ENCODE data around the gene CNTNAP2.
"Not testable (repeated sequence)": the region's sequence is repeated elsewhere in the genome, so short reads cannot be mapped to it uniquely, and the experiment has no call there.

CNTNAP2 gene

DNA sequence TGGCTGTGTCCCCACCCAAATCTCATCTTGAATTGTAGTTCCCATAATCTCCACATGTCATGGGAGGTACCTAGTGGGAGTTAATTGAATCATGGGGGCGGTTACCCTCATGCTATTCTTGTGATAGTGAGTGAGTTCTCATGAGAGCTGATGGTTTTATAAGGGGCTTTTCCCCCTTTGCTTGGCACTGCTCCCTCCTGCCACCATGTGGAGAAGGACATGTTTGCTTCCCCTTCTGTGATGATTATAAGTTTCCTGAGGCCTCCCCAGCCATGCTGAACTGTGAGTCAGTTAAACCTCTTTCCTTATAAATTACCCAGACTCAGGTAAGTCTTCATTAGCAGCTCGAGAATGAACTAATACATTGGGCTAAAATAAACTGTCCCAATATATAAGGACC lies 1482.1 kb downstream of the CNTNAP2 start:
- not testable (repeated sequence) for H3K36me3 ChIP-seq (ENCODE audit: insufficient read depth, low read length); H3K79me2 ChIP-seq (ENCODE audit: control insufficient read depth, insufficient read depth, low read length, unreplicated experiment); H3K4me1 ChIP-seq (ENCODE audit: control insufficient read depth, insufficient read depth, low read length, unreplicated experiment); H3K27me3 ChIP-seq (ENCODE audit: insufficient read depth, low read length); H2AFZ ChIP-seq (ENCODE audit: low read length, unreplicated experiment); H3K27ac ChIP-seq (ENCODE audit: low read depth, low read length); H3K4me3 ChIP-seq (ENCODE audit: low read depth, low read length)

DNA sequence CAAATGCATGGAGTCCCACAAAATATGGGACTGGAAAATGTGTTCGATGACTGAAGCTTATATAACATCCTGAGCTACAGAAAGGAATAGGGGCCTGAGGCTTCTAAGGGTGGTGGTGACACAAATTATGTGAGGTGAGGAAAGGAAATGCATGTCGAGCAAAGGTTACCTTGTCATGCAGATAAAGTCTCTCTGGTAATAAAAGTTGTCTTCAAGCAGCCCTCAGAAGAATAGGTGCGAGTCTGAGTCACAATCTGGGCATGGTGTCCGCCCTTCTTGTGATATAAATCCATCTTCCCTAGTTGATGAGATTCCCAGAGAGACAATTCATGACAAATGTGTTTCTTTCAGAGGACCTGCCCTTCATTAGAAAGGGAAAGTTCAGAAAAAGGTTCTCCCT lies 1488.7 kb downstream of the CNTNAP2 start:
- Histone ChIP-seq H3K4me3 (ENCODE audit: low read depth, low read length) (no peak overlapping the region), H3K4me1 (ENCODE audit: control insufficient read depth, insufficient read depth, low read length, unreplicated experiment) (no peaks in the 10 kb centered on the region), H3K27me3 (ENCODE audit: insufficient read depth, low read length) (no peaks in the 10 kb centered on the region)

DNA sequence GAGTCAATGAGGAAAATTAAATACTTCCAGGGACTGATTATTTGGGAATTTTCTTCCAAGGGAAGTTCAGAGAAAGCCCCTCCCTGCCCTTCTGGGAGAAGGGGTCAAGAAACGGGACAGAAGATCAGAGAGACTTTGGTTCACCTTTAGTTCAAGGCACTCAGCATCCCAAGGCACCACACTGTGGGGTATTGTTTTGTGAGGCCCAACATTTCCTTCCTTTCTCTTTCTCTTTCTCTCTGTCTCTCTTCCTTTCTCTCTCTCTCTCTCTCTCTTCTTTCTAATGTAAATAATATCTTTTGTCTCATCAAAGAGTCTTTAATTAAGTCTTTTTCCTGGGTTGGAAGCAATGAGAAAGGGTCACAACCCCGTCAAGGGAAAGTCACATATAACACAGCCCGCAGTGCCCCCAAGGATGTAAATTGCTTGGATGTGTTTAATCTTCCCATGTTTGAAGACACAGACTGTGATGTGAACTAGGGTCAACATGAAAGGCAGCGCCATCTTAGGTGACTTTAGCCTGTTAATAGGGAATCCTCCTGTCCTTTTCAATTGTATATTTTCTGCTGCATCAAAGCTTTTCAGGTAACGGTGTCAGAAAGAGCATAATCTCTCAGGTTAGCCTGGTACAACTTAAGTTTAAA lies 1490.7 kb downstream of the CNTNAP2 start:
- H3K4me3 ChIP-seq (ENCODE audit: low read depth, low read length) = no peak overlapping the region
- no peak overlapping the region for H2AFZ ChIP-seq (ENCODE audit: low read length, unreplicated experiment)
- no peak overlapping the region for H3K27ac ChIP-seq (ENCODE audit: low read depth, low read length)

More for the DNA sequence above, 1488.7 kb downstream of the CNTNAP2 start:
- Histone ChIP-seq H3K27ac (ENCODE audit: low read depth, low read length) (no peak overlapping the region), H3K36me3 (ENCODE audit: insufficient read depth, low read length) (no peaks in the 10 kb centered on the region), H2AFZ (ENCODE audit: low read length, unreplicated experiment) (no peak overlapping the region), H3K79me2 (ENCODE audit: control insufficient read depth, insufficient read depth, low read length, unreplicated experiment) (no peaks in the 10 kb centered on the region)

DNA sequence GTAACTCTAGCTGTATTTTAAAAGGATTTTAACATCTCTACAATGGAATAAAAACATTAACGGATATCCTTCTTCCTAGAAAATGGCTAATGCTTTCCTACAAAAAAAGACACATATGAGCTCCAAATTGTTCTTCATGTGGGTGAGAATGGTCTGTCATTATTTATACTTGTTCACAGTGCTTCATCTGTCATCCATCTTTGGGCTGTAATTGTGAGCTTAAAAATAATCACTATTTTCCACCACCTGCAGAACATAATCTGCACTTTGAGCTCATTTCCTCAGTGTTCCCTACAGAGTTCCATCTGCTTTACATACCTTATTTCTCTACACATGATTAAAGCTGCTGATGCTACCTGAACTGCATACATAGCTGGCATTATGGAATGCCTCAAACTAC lies 1494.8 kb downstream of the CNTNAP2 start:
- H3K27me3 ChIP-seq (ENCODE audit: insufficient read depth, low read length) = no peaks in the 10 kb centered on the region
- no peak overlapping the region for H2AFZ ChIP-seq (ENCODE audit: low read length, unreplicated experiment)
- no peak overlapping the region for H3K27ac ChIP-seq (ENCODE audit: low read depth, low read length)
- H3K4me3 ChIP-seq (ENCODE audit: low read depth, low read length) = no peak overlapping the region
- H3K36me3 ChIP-seq (ENCODE audit: insufficient read depth, low read length) = no peaks in the 10 kb centered on the region
- H3K79me2 ChIP-seq (ENCODE audit: control insufficient read depth, insufficient read depth, low read length, unreplicated experiment) = no peaks in the 10 kb centered on the region
- H3K4me1 ChIP-seq (ENCODE audit: control insufficient read depth, insufficient read depth, low read length, unreplicated experiment) = no peaks in the 10 kb centered on the region

More for the DNA sequence above, 1490.7 kb downstream of the CNTNAP2 start:
- H3K36me3 ChIP-seq (ENCODE audit: insufficient read depth, low read length) = no peaks in the 10 kb centered on the region
- H3K27me3 ChIP-seq (ENCODE audit: insufficient read depth, low read length) = no peaks in the 10 kb centered on the region
- H3K4me1 ChIP-seq (ENCODE audit: control insufficient read depth, insufficient read depth, low read length, unreplicated experiment) = no peaks in the 10 kb centered on the region
- no peaks in the 10 kb centered on the region for H3K79me2 ChIP-seq (ENCODE audit: control insufficient read depth, insufficient read depth, low read length, unreplicated experiment)

DNA sequence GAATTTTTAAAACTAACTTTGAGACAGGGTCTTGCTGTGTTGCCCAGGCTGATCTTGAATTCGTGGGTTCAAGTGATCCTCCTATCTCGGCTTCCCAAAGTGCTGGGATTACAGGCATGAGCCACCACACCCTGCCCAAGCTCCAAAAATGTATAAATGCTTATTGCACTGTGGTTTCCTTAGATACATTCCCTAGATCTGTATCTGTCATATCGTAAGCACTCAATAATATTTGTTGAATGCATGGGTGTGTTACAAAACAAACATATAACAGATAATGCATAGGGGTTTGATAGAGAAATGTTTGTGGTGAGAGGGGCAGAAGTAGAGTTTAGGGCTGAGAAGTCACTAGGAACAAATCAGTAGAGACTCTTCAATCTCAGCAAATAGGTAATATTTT lies 1518.7 kb downstream of the CNTNAP2 start:
- H3K36me3 ChIP-seq (ENCODE audit: insufficient read depth, low read length) = no peaks in the 10 kb centered on the region
- H3K27ac ChIP-seq (ENCODE audit: low read depth, low read length) = no peak overlapping the region
- no peaks in the 10 kb centered on the region for H3K4me1 ChIP-seq (ENCODE audit: control insufficient read depth, insufficient read depth, low read length, unreplicated experiment)
- H3K4me3 ChIP-seq (ENCODE audit: low read depth, low read length) = no peak overlapping the region
- no peaks in the 10 kb centered on the region for H3K79me2 ChIP-seq (ENCODE audit: control insufficient read depth, insufficient read depth, low read length, unreplicated experiment)
- H2AFZ ChIP-seq (ENCODE audit: low read length, unreplicated experiment) = no peak overlapping the region
- H3K27me3 ChIP-seq (ENCODE audit: insufficient read depth, low read length) = no peaks in the 10 kb centered on the region

DNA sequence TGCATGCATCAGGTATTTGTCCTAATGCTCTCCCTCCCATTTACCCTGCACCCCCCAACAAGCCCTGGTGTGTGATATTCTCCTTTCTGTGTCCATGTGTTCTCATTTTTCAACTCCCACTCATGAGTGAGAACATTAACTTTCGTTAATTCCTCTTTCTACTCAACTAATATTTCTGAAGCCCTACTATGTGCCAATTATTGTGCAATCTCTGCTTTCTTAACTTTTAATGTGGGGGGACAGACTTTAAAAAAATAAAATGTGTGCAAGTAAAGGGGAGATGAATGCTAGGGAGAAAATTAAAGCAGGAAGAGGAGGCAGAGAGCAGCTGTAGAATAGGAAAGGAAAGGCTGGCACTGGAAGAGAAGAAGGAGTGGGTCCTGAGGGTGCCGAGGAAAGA lies 1520.0 kb downstream of the CNTNAP2 start:
- H2AFZ ChIP-seq (ENCODE audit: low read length, unreplicated experiment) = no peak overlapping the region
- H3K4me3 ChIP-seq (ENCODE audit: low read depth, low read length) = no peak overlapping the region
- no peaks in the 10 kb centered on the region for H3K4me1 ChIP-seq (ENCODE audit: control insufficient read depth, insufficient read depth, low read length, unreplicated experiment)
- no peaks in the 10 kb centered on the region for H3K27me3 ChIP-seq (ENCODE audit: insufficient read depth, low read length)
- H3K27ac ChIP-seq (ENCODE audit: low read depth, low read length) = no peak overlapping the region
- H3K36me3 ChIP-seq (ENCODE audit: insufficient read depth, low read length) = no peaks in the 10 kb centered on the region
- no peaks in the 10 kb centered on the region for H3K79me2 ChIP-seq (ENCODE audit: control insufficient read depth, insufficient read depth, low read length, unreplicated experiment)

DNA sequence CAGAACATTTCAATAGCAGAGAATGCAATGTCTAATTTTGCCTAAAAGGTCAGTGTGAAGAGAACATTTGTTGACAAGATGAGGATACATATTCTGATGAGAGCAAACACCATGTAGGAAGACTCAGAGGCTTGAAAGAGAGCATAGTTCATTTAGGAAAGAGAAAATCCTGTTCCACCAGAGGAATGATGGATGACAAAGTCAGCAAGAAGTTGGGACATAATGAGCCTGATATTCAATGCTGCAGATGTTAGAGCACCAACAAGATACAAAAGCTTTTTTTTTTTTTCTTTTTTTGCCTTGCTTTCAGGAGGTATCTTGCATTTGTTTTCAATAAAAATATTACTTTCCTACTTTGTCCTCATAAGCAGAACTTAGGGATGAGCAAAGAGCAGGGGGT lies 1522.0 kb downstream of the CNTNAP2 start:
- Histone ChIP-seq H3K4me3 (ENCODE audit: low read depth, low read length) (no peak overlapping the region), H2AFZ (ENCODE audit: low read length, unreplicated experiment) (no peak overlapping the region), H3K79me2 (ENCODE audit: control insufficient read depth, insufficient read depth, low read length, unreplicated experiment) (no peaks in the 10 kb centered on the region), H3K36me3 (ENCODE audit: insufficient read depth, low read length) (no peaks in the 10 kb centered on the region), H3K27ac (ENCODE audit: low read depth, low read length) (no peak overlapping the region), H3K4me1 (ENCODE audit: control insufficient read depth, insufficient read depth, low read length, unreplicated experiment) (no peaks in the 10 kb centered on the region), H3K27me3 (ENCODE audit: insufficient read depth, low read length) (no peaks in the 10 kb centered on the region)

DNA sequence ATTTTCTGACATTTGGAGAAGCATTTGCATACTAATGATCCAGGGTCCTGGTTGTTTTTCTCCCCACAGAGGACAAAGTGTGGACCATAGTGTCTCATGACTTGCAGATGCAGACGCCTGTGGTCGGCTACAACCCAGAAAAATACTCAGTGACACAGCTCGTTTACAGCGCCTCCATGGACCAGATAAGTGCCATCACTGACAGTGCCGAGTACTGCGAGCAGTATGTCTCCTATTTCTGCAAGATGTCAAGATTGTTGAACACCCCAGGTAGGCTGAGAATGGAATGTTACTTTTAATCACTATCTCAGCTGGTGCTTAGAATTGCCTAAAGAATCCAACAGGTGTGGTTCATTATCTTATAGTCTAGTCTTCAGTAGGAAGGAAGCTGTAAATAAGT lies 1522.4 kb downstream of the CNTNAP2 start:
- no peaks in the 10 kb centered on the region for H3K4me1 ChIP-seq (ENCODE audit: control insufficient read depth, insufficient read depth, low read length, unreplicated experiment)
- no peak overlapping the region for H2AFZ ChIP-seq (ENCODE audit: low read length, unreplicated experiment)
- H3K27me3 ChIP-seq (ENCODE audit: insufficient read depth, low read length) = no peaks in the 10 kb centered on the region
- no peaks in the 10 kb centered on the region for H3K79me2 ChIP-seq (ENCODE audit: control insufficient read depth, insufficient read depth, low read length, unreplicated experiment)
- H3K27ac ChIP-seq (ENCODE audit: low read depth, low read length) = no peak overlapping the region
- no peak overlapping the region for H3K4me3 ChIP-seq (ENCODE audit: low read depth, low read length)
- H3K36me3 ChIP-seq (ENCODE audit: insufficient read depth, low read length) = no peaks in the 10 kb centered on the region

DNA sequence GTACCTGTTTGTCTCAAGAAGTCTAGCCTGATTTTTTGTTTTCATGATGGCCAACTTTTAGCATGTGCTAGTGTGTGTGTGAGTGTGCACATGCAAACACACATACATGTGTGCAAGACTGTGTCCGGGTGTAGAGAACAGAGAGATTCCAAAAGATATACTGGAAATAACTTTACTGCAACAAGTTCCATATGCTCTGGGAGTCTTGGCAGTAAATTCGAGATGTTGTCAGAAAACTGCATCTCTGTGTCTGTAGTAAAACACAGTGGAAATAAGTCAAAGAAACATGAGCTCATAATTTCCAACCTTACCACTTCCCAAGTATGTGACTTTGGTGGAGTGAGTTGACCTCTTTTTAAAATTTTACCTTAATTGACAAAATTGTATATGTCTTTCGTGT lies 1523.2 kb downstream of the CNTNAP2 start:
- H3K4me3 ChIP-seq (ENCODE audit: low read depth, low read length) = no peak overlapping the region
- no peaks in the 10 kb centered on the region for H3K4me1 ChIP-seq (ENCODE audit: control insufficient read depth, insufficient read depth, low read length, unreplicated experiment)
- no peaks in the 10 kb centered on the region for H3K79me2 ChIP-seq (ENCODE audit: control insufficient read depth, insufficient read depth, low read length, unreplicated experiment)
- H3K27me3 ChIP-seq (ENCODE audit: insufficient read depth, low read length) = no peaks in the 10 kb centered on the region
- H3K27ac ChIP-seq (ENCODE audit: low read depth, low read length) = no peak overlapping the region
- H2AFZ ChIP-seq (ENCODE audit: low read length, unreplicated experiment) = no peak overlapping the region
- no peaks in the 10 kb centered on the region for H3K36me3 ChIP-seq (ENCODE audit: insufficient read depth, low read length)

DNA sequence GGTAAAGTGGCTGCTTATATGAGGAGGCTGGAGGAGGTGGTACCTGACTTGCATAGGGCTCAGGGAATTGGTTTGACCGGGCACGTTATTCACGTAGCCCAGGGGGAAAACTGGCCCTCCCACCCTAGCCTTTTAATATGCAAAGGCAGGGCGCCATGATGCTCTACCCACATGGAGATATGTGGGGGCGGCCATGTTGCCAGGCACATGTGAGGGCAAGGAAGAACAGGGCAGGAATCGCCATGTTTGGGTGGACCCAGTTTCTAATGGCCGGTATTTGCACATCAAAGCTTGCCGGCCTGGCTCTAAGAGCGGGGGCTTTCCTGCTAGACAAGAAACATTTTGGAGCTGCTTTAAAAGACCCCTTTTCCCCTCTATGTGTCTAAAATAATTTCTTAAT lies 1524.2 kb downstream of the CNTNAP2 start:
- no peaks in the 10 kb centered on the region for H3K36me3 ChIP-seq (ENCODE audit: insufficient read depth, low read length)
- no peak overlapping the region for H2AFZ ChIP-seq (ENCODE audit: low read length, unreplicated experiment)
- H3K4me3 ChIP-seq (ENCODE audit: low read depth, low read length) = no peak overlapping the region
- no peaks in the 10 kb centered on the region for H3K27me3 ChIP-seq (ENCODE audit: insufficient read depth, low read length)
- H3K27ac ChIP-seq (ENCODE audit: low read depth, low read length) = no peak overlapping the region
- no peaks in the 10 kb centered on the region for H3K4me1 ChIP-seq (ENCODE audit: control insufficient read depth, insufficient read depth, low read length, unreplicated experiment)
- H3K79me2 ChIP-seq (ENCODE audit: control insufficient read depth, insufficient read depth, low read length, unreplicated experiment) = no peaks in the 10 kb centered on the region

DNA sequence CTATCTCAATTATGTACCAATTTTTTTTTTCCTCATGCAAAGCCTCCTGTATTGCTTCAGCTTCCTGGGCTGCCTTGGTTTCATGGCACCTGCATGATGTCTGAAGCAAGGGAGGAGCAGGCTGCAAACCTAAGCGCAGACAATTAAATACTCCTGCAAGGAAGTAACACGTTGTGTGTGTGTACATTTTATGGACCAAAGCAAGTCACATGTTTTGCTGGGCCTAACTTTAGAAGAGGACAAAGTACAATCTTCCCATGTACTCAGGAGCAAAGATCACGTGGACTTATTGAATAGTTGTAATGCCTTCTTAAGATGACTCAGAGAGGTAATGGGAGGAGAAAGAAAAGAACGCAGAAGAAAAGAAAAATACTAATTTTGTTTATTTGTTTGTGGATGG lies 1530.0 kb downstream of the CNTNAP2 start:
- Histone ChIP-seq H3K36me3 (ENCODE audit: insufficient read depth, low read length) (no peaks in the 10 kb centered on the region), H3K4me3 (ENCODE audit: low read depth, low read length) (no peak overlapping the region), H3K27ac (ENCODE audit: low read depth, low read length) (no peak overlapping the region), H2AFZ (ENCODE audit: low read length, unreplicated experiment) (no peak overlapping the region), H3K79me2 (ENCODE audit: control insufficient read depth, insufficient read depth, low read length, unreplicated experiment) (no peaks in the 10 kb centered on the region), H3K4me1 (ENCODE audit: control insufficient read depth, insufficient read depth, low read length, unreplicated experiment) (no peaks in the 10 kb centered on the region), H3K27me3 (ENCODE audit: insufficient read depth, low read length) (no peaks in the 10 kb centered on the region)
